H1 (cell line): ENCODE measurements around the gene ACSF3. TPM values are rescaled to one million over a fixed set of nuclear protein-coding genes. Genes with fewer than 3 reads are reported as not detected.

Experiments used
- CTCF ChIA-PET: fragments of 300-600 bp; sonication (Branson Sonifier 250); formaldehyde crosslinking; loops from one replicate; lab custom pipeline; 2021; ENCODE audit not compliant: partially characterized antibody; lab: Charles Lee
- POLR2A ChIA-PET: fragments of 300-600 bp; sonication (Branson Sonifier 250); formaldehyde crosslinking; loops from one replicate; lab custom pipeline; 2021; ENCODE audit warnings: inconsistent platforms; ENCODE audit not compliant: partially characterized antibody; lab: Charles Lee
- DNase-seq, 2 experiments: peaks; one replicate each; pipeline versions ENCODE4 v3.0.0 to v3.0.0-alpha.2; 2010 to 2022; ENCODE audit warnings: low spot score in 2 of 2, low read depth in 1 of 2, mixed read lengths in 1 of 2
- FAIRE-seq: peaks from 2 replicates; lab custom pipeline; 2011; peaks lifted over from hg19 to GRCh38; lab: Jason Lieb, UNC
- H2AFZ ChIP-seq: 2 replicates; pipeline ENCODE4 v1.8.1; 2012; ENCODE audit warnings: low read length, inconsistent platforms
- H2AK5ac ChIP-seq: 2 replicates; pipeline ENCODE4 v1.6.1; 2013; ENCODE audit warnings: low read depth, low read length
- H2BK120ac ChIP-seq: replicated peaks from 2 replicates; pipeline ENCODE3; 2013; ENCODE audit warnings: low read depth, low read length, inconsistent platforms
- H2BK12ac ChIP-seq: 2 replicates; pipeline ENCODE4 v1.6.1; 2013; ENCODE audit warnings: low read depth, low read length
- H2BK15ac ChIP-seq: 2 replicates; pipeline ENCODE4 v1.6.1; 2013; ENCODE audit warnings: low read length
- H2BK20ac ChIP-seq: 2 replicates; pipeline ENCODE4 v1.6.1; 2013; ENCODE audit warnings: low read length
- H2BK5ac ChIP-seq: 2 replicates; pipeline ENCODE4 v1.6.1; 2013; ENCODE audit warnings: low read depth, low read length
- H3K14ac ChIP-seq: 2 replicates; pipeline ENCODE4 v1.6.1; 2013; ENCODE audit warnings: inconsistent platforms; ENCODE audit not compliant: insufficient read length
- H3K18ac ChIP-seq: 2 replicates; pipeline ENCODE4 v1.6.1; 2013; ENCODE audit warnings: low read length; ENCODE audit errors: extremely low read depth
- H3K23ac ChIP-seq: 2 replicates; pipeline ENCODE4 v1.6.1; 2013; ENCODE audit warnings: inconsistent platforms; ENCODE audit not compliant: insufficient read length
- H3K23me2 ChIP-seq: 2 replicates; pipeline ENCODE4 v1.6.1; 2013; ENCODE audit warnings: low read depth, low read length
- H3K27ac ChIP-seq: 2 replicates; pipeline ENCODE4 v1.6.1; 2011; ENCODE audit warnings: low read depth, low read length, inconsistent platforms
- H3K27me3 ChIP-seq, 4 experiments: replicated peaks in 1 of 4; 1 replicate in 1 of 4; 2 replicates in 3 of 4; pipeline versions ENCODE4 v1.6.1 to v1.8.1; 2011 to 2013; ENCODE audit warnings: low read length in 3 of 4, mild to moderate bottlenecking in 3 of 4, inconsistent platforms in 2 of 4, mixed read lengths in 2 of 4, moderate library complexity in 1 of 4; ENCODE audit not compliant: control insufficient read depth in 3 of 4, insufficient read depth in 3 of 4; ENCODE audit errors: extremely low read depth in 1 of 4
- H3K36me3 ChIP-seq, 4 experiments: 2 replicates each; pipeline versions ENCODE4 v1.6.1 to v1.8.1; 2011 to 2013; ENCODE audit warnings: mild to moderate bottlenecking in 4 of 4, low read length in 3 of 4, moderate library complexity in 2 of 4, control low read depth in 1 of 4, inconsistent platforms in 1 of 4; ENCODE audit not compliant: insufficient read depth in 4 of 4, control insufficient read depth in 2 of 4
- H3K4ac ChIP-seq: replicated peaks from 2 replicates; pipeline ENCODE3; 2013; ENCODE audit warnings: low read length, low read depth, mixed read lengths, inconsistent platforms; ENCODE audit not compliant: insufficient read length
- H3K4me1 ChIP-seq, 4 experiments: replicated peaks in 1 of 4; 1 replicate in 1 of 4; 2 replicates in 3 of 4; pipeline versions ENCODE4 v1.6.1 to v1.8.1; 2011 to 2013; ENCODE audit warnings: low read length in 3 of 4, inconsistent platforms in 2 of 4, mixed read lengths in 1 of 4; ENCODE audit not compliant: insufficient read depth in 4 of 4, control insufficient read depth in 3 of 4
- H3K4me2 ChIP-seq, 2 experiments: 2 replicates each; pipeline versions ENCODE4 v1.6.1 to v1.8.1; 2011 to 2013; ENCODE audit warnings: low read depth in 2 of 2, low read length in 2 of 2, control low read depth in 1 of 2, inconsistent platforms in 1 of 2, mild to moderate bottlenecking in 1 of 2; ENCODE audit not compliant: insufficient read depth in 1 of 2
- H3K4me3 ChIP-seq, 4 experiments: fragments of 200-600, 300-600 bp in 1 of 4; sonication (generic), shearing (Covaris generic), sonication (Bioruptor Twin) in 1 of 4; 2 replicates each; pipeline versions ENCODE4 v1.5.1 to v1.8.1; 2011 to 2016; ENCODE audit warnings: low read length in 4 of 4, low read depth in 3 of 4, control low read depth in 2 of 4, inconsistent platforms in 2 of 4, mild to moderate bottlenecking in 2 of 4, mixed read lengths in 1 of 4, moderate library complexity in 1 of 4; ENCODE audit not compliant: insufficient read depth in 2 of 4; ENCODE audit errors: extremely low read depth in 1 of 4
- H3K56ac ChIP-seq: replicated peaks from 2 replicates; pipeline ENCODE3; 2013; ENCODE audit warnings: low read depth, mild to moderate bottlenecking, mixed read lengths, low read length, inconsistent platforms; ENCODE audit not compliant: insufficient read length
- H3K79me1 ChIP-seq: 2 replicates; pipeline ENCODE4 v1.6.1; 2013; ENCODE audit warnings: low read depth, low read length, control low read depth
- H3K79me2 ChIP-seq, 2 experiments: 2 replicates each; pipeline versions ENCODE4 v1.6.1 to v1.8.1; 2012 to 2013; ENCODE audit warnings: low read length in 2 of 2, mild to moderate bottlenecking in 2 of 2, inconsistent platforms in 1 of 2; ENCODE audit not compliant: insufficient read depth in 2 of 2, control insufficient read depth in 1 of 2
- H3K9ac ChIP-seq, 4 experiments: replicated peaks in 1 of 4; 1 replicate in 1 of 4; 2 replicates in 3 of 4; pipeline versions ENCODE4 v1.6.1 to v1.8.1; 2011 to 2013; ENCODE audit warnings: low read depth in 3 of 4, low read length in 3 of 4, control low read depth in 2 of 4, mild to moderate bottlenecking in 2 of 4, moderate library complexity in 2 of 4, inconsistent platforms in 1 of 4; ENCODE audit errors: extremely low read depth in 1 of 4
- H3K9me3 ChIP-seq, 2 experiments: 2 replicates each; pipeline versions ENCODE4 v1.6.1 to v1.8.1; 2012 to 2013; ENCODE audit warnings: mild to moderate bottlenecking in 2 of 2, moderate library complexity in 2 of 2, control low read depth in 1 of 2, inconsistent platforms in 1 of 2, low read depth in 1 of 2, low read length in 1 of 2, mixed read lengths in 1 of 2; ENCODE audit not compliant: insufficient read depth in 2 of 2
- H4K20me1 ChIP-seq, 2 experiments: replicated peaks in 1 of 2; 2 replicates each; pipeline versions ENCODE3 to v1.8.1; 2011 to 2013; ENCODE audit warnings: inconsistent platforms in 2 of 2, low read length in 2 of 2, mild to moderate bottlenecking in 1 of 2; ENCODE audit not compliant: insufficient read depth in 2 of 2, control insufficient read depth in 1 of 2
- H4K5ac ChIP-seq: 2 replicates; pipeline ENCODE4 v1.6.1; 2013; ENCODE audit warnings: low read length, low read depth, mixed read lengths, inconsistent platforms; ENCODE audit not compliant: insufficient read length
- H4K8ac ChIP-seq: 2 replicates; pipeline ENCODE4 v1.8.0; 2013; ENCODE audit warnings: mild to moderate bottlenecking, moderate library complexity, low read length, inconsistent platforms; ENCODE audit not compliant: insufficient read depth; ENCODE audit errors: extremely low read depth
- H4K91ac ChIP-seq: replicated peaks from 2 replicates; pipeline ENCODE3; 2013; ENCODE audit warnings: low read length, mixed read lengths, inconsistent platforms; ENCODE audit not compliant: insufficient read length
- ATF3 ChIP-seq: IDR thresholded peaks from 2 replicates; pipeline ENCODE4 v1.6.1; 2011; ENCODE audit warnings: low read depth, mild to moderate bottlenecking, low read length; ENCODE audit not compliant: insufficient read depth
- BACH1 ChIP-seq: IDR thresholded peaks from 2 replicates; pipeline ENCODE4 v1.6.1; 2012; ENCODE audit warnings: low read length, improper control_type of control experiment
- EZH2 ChIP-seq: fragments of 200-600 bp; sonication (generic); IDR thresholded peaks from 2 replicates; pipeline ENCODE4 v1.7.1; 2012; ENCODE audit warnings: low read depth, mild to moderate bottlenecking, moderate library complexity, low read length, inconsistent platforms; ENCODE audit not compliant: severe bottlenecking
- POLR2AphosphoS5 ChIP-seq: IDR thresholded peaks from 2 replicates; pipeline ENCODE4 v1.6.1; 2011; ENCODE audit warnings: low read depth, low read length
- RFX5 ChIP-seq: IDR thresholded peaks from 2 replicates; pipeline ENCODE4 v1.6.1; 2011; ENCODE audit warnings: low read depth, low read length, improper control_type of control experiment, borderline replicate concordance
- SAP30 ChIP-seq: fragments of 300-600 bp; sonication (generic); IDR thresholded peaks from 2 replicates; pipeline ENCODE4 v1.7.1; 2012; ENCODE audit warnings: low read length, moderate library complexity, mild to moderate bottlenecking, inconsistent platforms; ENCODE audit not compliant: insufficient read depth, insufficient replicate concordance
- SIRT6 ChIP-seq: IDR thresholded peaks from one replicate; pipeline ENCODE4 v1.7.1; 2012; ENCODE audit warnings: low read length, inconsistent platforms
- SP1 ChIP-seq: IDR thresholded peaks from 2 replicates; pipeline ENCODE4 v1.6.1; 2011; ENCODE audit warnings: low read depth, low read length
- TAF1 ChIP-seq: IDR thresholded peaks from 2 replicates; pipeline ENCODE4 v1.6.1; 2011; ENCODE audit warnings: mild to moderate bottlenecking, low read depth, low read length
- WGBS, 2 experiments: shearing (Covaris generic) in 1 of 2; methylation state at CpG; one replicate each; pipeline versions ENCODE4 v1.1.6 to v1.1.7; 2013 to 2015; ENCODE audit warnings: low lambda C conversion rate in 2 of 2, mixed read lengths in 2 of 2, inconsistent platforms in 1 of 2, low coverage in 1 of 2, missing lambda C conversion rate in 1 of 2; ENCODE audit not compliant: insufficient replicate concordance in 2 of 2, insufficient coverage in 1 of 2, insufficient read length in 1 of 2; ENCODE audit errors: extremely low coverage in 1 of 2, missing lambda C conversion rate in 1 of 2; 5-methylcytosine and 5-hydroxymethylcytosine counted together
- polyA plus RNA-seq, 7 experiments: library from polyadenylated mRNA; depleted of rRNA in 3 of 7; stranded (reverse) in 5 of 7; unstranded in 2 of 7; fragments of >200 nt in 5 of 7; fragments of 200-250 nt in 2 of 7; gene quantifications; 1 replicate in 5 of 7; 2 replicates in 1 of 7; 4 replicates in 1 of 7; pipeline versions ENCODE4 v1.2.1 to v1.2.3, GENCODE V29; 2011 to 2013; ENCODE audit warnings: missing spikeins in 2 of 7, mixed read lengths in 2 of 7
- total RNA-seq: library from RNA; stranded (reverse); fragmentation: NEBNext Ultra II Directional; extraction: Animal tissue kit (Norgen Biotek cat#: 25700); gene quantifications from 2 replicates; pipeline ENCODE4 v1.2.1, GENCODE V29; 2021
- TF ChIP-seq, protein P1 (sequence below): IDR thresholded peaks from 2 replicates; pipeline ENCODE4 v1.6.1; 2012; ENCODE audit warnings: inconsistent platforms

Gene ACSF3
- total and polyA plus RNA-seq, 2 of the 8 experiments (the other 6 are each of a cell fraction or from before 2014, with no cell fraction given), result 15.6 to 22.9 TPM

DNA sequence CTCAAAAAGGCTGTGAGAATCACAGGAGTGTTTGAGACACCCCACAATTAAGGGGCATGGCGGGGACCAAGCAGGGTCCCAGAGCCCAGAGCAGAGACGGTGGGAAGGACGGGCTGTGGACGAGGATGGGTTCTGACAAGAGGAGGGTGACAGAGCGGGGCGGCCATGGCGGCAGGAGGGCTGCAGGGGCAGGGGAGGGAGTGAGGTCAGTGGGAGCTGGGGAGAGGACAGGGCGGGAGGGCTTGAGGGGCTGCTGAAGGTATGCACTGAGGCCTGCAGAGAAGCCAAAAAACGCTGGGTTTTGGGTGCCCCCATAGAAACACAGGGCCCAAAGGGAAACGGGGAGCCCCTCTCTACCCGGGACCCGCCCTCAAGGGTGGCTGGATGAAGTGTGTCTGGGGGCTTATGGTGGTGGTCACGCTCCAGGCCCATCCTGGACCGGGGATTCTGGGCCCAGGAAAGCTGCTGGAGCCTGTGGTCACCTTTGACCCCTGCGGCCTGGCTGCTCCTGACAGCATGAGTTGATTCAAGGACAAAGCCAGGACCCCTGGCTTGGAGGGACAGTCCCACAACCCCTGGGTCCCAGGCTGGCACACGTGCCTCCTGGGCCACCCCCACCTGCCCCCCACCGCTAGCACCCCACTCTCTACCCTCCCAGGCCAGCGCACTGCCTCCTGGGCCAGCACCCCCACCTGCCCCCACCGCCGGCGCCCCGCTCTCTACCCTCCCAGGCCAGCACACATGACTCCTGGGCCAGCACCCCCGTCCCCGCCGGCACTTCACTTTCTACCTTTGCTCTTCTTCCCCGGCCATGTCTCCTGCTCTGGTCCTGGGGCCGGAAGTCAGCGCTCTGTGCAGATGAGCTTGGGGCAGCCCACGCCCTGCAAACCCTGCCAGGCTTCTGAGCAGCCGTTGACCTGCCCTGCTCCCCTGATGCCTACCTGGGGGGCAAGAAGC is 31.0 kb upstream of the ACSF3 start:
- no peak overlapping the region for H2AFZ ChIP-seq
- no peak for DNase-seq
- TF ChIP-seq SIRT6, result no peak
- TF ChIP-seq ATF3, result no peak
- TF ChIP-seq SP1, result no peak
- no peak for TF ChIP-seq SAP30
- TF ChIP-seq TAF1, result no peak
- no peak for TF ChIP-seq EZH2
- TF ChIP-seq BACH1, result no peak
- TF ChIP-seq, protein P1, sequence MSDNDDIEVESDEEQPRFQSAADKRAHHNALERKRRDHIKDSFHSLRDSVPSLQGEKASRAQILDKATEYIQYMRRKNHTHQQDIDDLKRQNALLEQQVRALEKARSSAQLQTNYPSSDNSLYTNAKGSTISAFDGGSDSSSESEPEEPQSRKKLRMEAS, result no peak
- TF ChIP-seq POLR2AphosphoS5, result no peak
- TF ChIP-seq RFX5, result no peak
- H2BK20ac ChIP-seq, result no peak overlapping the region
- no peaks in the 10 kb centered on the region for H3K9me3 ChIP-seq
- no peak overlapping the region for H2BK12ac ChIP-seq
- H4K91ac ChIP-seq, result no peak overlapping the region
- WGBS, 2 experiments, result 88% methylated on average over 22 of the region's 30 CpGs; no CpG with 5 or more reads in 1 of the 2 experiments
- no peaks in the 10 kb centered on the region; a peak in 1 of 7 replicates for H3K4me1 ChIP-seq
- no peaks in the 10 kb centered on the region for H4K20me1 ChIP-seq
- H3K23ac ChIP-seq, result no peak overlapping the region
- H3K9ac ChIP-seq, result no peak overlapping the region
- H3K14ac ChIP-seq, result no peak overlapping the region
- H3K18ac ChIP-seq, result no peak overlapping the region
- CTCF ChIA-PET, result interaction anchor here (0.9 kb wide), 1 partner anchor 13 kb away, joined by 4 read pairs; no protein-coding TSS in a partner anchor
- H2AK5ac ChIP-seq, result no peak overlapping the region
- POLR2A ChIA-PET, result no interaction called here
- no peaks in the 10 kb centered on the region for H3K27me3 ChIP-seq
- no peaks in the 10 kb centered on the region for H3K36me3 ChIP-seq
- H4K8ac ChIP-seq, result peak overlapping the region; percentile 28; the same call in 1 of the 2 replicates
- no peak overlapping the region for H3K56ac ChIP-seq
- no peaks in the 10 kb centered on the region for H3K79me1 ChIP-seq
- no peak overlapping the region for H2BK5ac ChIP-seq
- H3K27ac ChIP-seq, result no peak overlapping the region
- no peak for FAIRE-seq
- no peak overlapping the region for H2BK15ac ChIP-seq
- H4K5ac ChIP-seq, result no peak overlapping the region
- H3K4ac ChIP-seq, result no peak overlapping the region
- H3K79me2 ChIP-seq, result no peaks in the 10 kb centered on the region
- no peak overlapping the region for H3K4me2 ChIP-seq
- H2BK120ac ChIP-seq, result no peak overlapping the region
- no peak overlapping the region for H3K4me3 ChIP-seq
- H3K23me2 ChIP-seq, result no peaks in the 10 kb centered on the region
